K562 (cell line): ENCODE measurements around the gene BLTP2. TPM values are rescaled to one million over a fixed set of nuclear protein-coding genes. Genes with fewer than 3 reads are reported as not detected.

Experiments used
- BRD4 ChIP-seq: fragments of 200-600 bp; sonication (generic); IDR thresholded peaks from 2 replicates; pipeline ENCODE4 v1.6.1; 2017; ENCODE audit warnings: inconsistent platforms
- CCNT2 ChIP-seq: IDR thresholded peaks from 2 replicates; pipeline ENCODE4 v1.6.1; 2011; ENCODE audit warnings: borderline replicate concordance, low read depth, mild to moderate bottlenecking, moderate library complexity, mixed read lengths, low read length; ENCODE audit not compliant: insufficient read length; ENCODE audit errors: extremely low read depth
- CREB1 ChIP-seq, 2 experiments: sonication (generic) in 1 of 2; formaldehyde crosslinking in 1 of 2; IDR thresholded peaks; 2 replicates each; pipeline versions ENCODE4 v1.6.1 to v1.8.0; 2012 to 2022; ENCODE audit warnings: inconsistent platforms in 1 of 2, mild to moderate bottlenecking in 1 of 2, missing genetic modification reagents in 1 of 2, moderate library complexity in 1 of 2
- CREBBP ChIP-seq: IDR thresholded peaks from one replicate; pipeline ENCODE4 v1.6.1; 2012; ENCODE audit warnings: low read depth, mild to moderate bottlenecking, control low read depth, inconsistent platforms, low read length
- DMBX1 ChIP-seq: fragments of 250-450 bp; sonication (Bioruptor Pico); IDR thresholded peaks from 2 replicates; pipeline ENCODE4 v1.8.0; 2022; ENCODE audit warnings: inconsistent platforms, mild to moderate bottlenecking, moderate library complexity, borderline replicate concordance
- FOXA3 ChIP-seq, 2 experiments: fragments of 450-650 bp in 1 of 2; sonication (generic) in 1 of 2; formaldehyde crosslinking; IDR thresholded peaks in 1 of 2; conservative IDR thresholded peaks in 1 of 2; 2 replicates each; pipeline versions ENCODE4 v1.4.0 to v1.8.0; 2020 to 2022; ENCODE audit warnings: mild to moderate bottlenecking in 2 of 2, missing genetic modification reagents in 1 of 2
- MEIS2 ChIP-seq: fragments of 450-650 bp; IDR thresholded peaks from 2 replicates; pipeline ENCODE4 v1.6.1; 2014; ENCODE audit warnings: mild to moderate bottlenecking; ENCODE audit not compliant: partially characterized antibody
- RAD21 ChIP-seq, 2 experiments: fragments of 250-450 bp in 1 of 2; fragments of 450-650 bp in 1 of 2; sonication (Bioruptor Pico) in 1 of 2; formaldehyde crosslinking in 1 of 2; IDR thresholded peaks in 1 of 2; conservative IDR thresholded peaks in 1 of 2; 2 replicates each; pipeline versions ENCODE4 v1.4.0 to v1.8.0; 2020 to 2022; ENCODE audit warnings: mild to moderate bottlenecking in 2 of 2, moderate library complexity in 1 of 2
- SMAD3 ChIP-seq: fragments of 450-650 bp; formaldehyde crosslinking; conservative IDR thresholded peaks from 2 replicates; pipeline ENCODE4 v1.4.0; 2020; ENCODE audit warnings: mild to moderate bottlenecking
- SMARCA4 ChIP-seq: fragments of 450-650 bp; IDR thresholded peaks from 2 replicates; pipeline ENCODE4 v1.6.1; 2016
- SPI1 ChIP-seq: IDR thresholded peaks from 2 replicates; pipeline ENCODE4 v1.6.1; 2011; ENCODE audit warnings: low read depth, low read length, control low read depth, borderline replicate concordance
- TRIM28 ChIP-seq: fragments of 450-650 bp; IDR thresholded peaks from 2 replicates; pipeline ENCODE4 v1.6.1; 2017
- XRCC5 ChIP-seq: fragments of 200-400 bp; formaldehyde crosslinking; IDR thresholded peaks from 2 replicates; pipeline ENCODE4 v1.6.1; 2017; ENCODE audit warnings: low read depth, mild to moderate bottlenecking, low read length
- ZBTB34 ChIP-seq: fragments of 250-450 bp; sonication (Bioruptor Pico); IDR thresholded peaks from 2 replicates; pipeline ENCODE4 v1.8.0; 2021; ENCODE audit warnings: mild to moderate bottlenecking, moderate library complexity
- ZNF444 ChIP-seq: fragments of 250-450 bp; sonication (Bioruptor Pico); IDR thresholded peaks from 2 replicates; pipeline ENCODE4 v1.4.0; 2020; ENCODE audit warnings: mild to moderate bottlenecking, moderate library complexity
- ZNF717 ChIP-seq: fragments of 250-450 bp; sonication (Bioruptor Pico); IDR thresholded peaks from 2 replicates; pipeline ENCODE4 v1.5.0; 2021
- polyA plus RNA-seq, 8 experiments: library from polyadenylated mRNA; depleted of rRNA in 4 of 8; stranded (reverse) in 5 of 8; unstranded in 3 of 8; fragments of >200 nt; fragmentation: Nextera tagmentation in 2 of 8; fragmentation: Illumina TruSeq in 1 of 8; extraction: Ambion mirVana in 2 of 8; extraction: Trizol in 1 of 8; gene quantifications; 2 replicates each; pipeline versions ENCODE4 v1.2.1 to v1.2.3, GENCODE V29; 2011 to 2014; ENCODE audit warnings: inconsistent platforms in 1 of 8, missing spikeins in 1 of 8
- total RNA-seq, 7 experiments: library from RNA; depleted of rRNA in 6 of 7; stranded (reverse); fragments of >200 nt in 6 of 7; fragmentation: Illumina TruSeq in 2 of 7; extraction: Trizol in 2 of 7; gene quantifications; 2 replicates each; pipeline versions ENCODE4 v1.2.1 to v1.2.3, GENCODE V29; 2011 to 2021; ENCODE audit warnings: low replicate concordance in 1 of 7
- TF ChIP-seq, protein P1 (sequence below), 3 experiments: fragments of 200-800 bp in 1 of 3; fragments of 250-450 bp in 1 of 3; fragments of 450-650 bp in 1 of 3; sonication (Bioruptor Pico) in 1 of 3; sonication (Bioruptor generic) in 1 of 3; formaldehyde crosslinking in 1 of 3; IDR thresholded peaks; 2 replicates each; pipeline versions ENCODE4 v1.6.1 to v1.8.0; 2016 to 2022; ENCODE audit warnings: mild to moderate bottlenecking in 2 of 3, missing genetic modification characterization in 2 of 3, missing compliant biosample characterization in 1 of 3, moderate library complexity in 1 of 3
- TF ChIP-seq, protein P2 (sequence below): IDR thresholded peaks from 2 replicates; pipeline ENCODE4 v1.6.1; 2014; ENCODE audit warnings: antibody characterized with exemption

The BLTP2 gene
- total and polyA plus RNA-seq, 9 of the 15 experiments (the other 6 are each of a cell fraction or from before 2014, with no cell fraction given) = 14.7 to 174 (median 103) TPM

GRCh38 chr17:28661635-28662526 lies 16.9 kb upstream of the BLTP2 start, which contains the start of the genes SDF2 and SUPT6H (continued):
- TF ChIP-seq ZBTB34 (CRISPR knock-in tag) = no peak
- 0 out of 4 replicates have a peak, but pooled peaks of 1 of the 2 experiments have one; percentile 31 for TF ChIP-seq FOXA3 (CRISPR knock-in tag; conservative IDR thresholded peaks at IDR 0.05 in 1 of 2, IDR thresholded peaks at IDR 0.05 in 1 of 2)
- TF ChIP-seq, protein P1, sequence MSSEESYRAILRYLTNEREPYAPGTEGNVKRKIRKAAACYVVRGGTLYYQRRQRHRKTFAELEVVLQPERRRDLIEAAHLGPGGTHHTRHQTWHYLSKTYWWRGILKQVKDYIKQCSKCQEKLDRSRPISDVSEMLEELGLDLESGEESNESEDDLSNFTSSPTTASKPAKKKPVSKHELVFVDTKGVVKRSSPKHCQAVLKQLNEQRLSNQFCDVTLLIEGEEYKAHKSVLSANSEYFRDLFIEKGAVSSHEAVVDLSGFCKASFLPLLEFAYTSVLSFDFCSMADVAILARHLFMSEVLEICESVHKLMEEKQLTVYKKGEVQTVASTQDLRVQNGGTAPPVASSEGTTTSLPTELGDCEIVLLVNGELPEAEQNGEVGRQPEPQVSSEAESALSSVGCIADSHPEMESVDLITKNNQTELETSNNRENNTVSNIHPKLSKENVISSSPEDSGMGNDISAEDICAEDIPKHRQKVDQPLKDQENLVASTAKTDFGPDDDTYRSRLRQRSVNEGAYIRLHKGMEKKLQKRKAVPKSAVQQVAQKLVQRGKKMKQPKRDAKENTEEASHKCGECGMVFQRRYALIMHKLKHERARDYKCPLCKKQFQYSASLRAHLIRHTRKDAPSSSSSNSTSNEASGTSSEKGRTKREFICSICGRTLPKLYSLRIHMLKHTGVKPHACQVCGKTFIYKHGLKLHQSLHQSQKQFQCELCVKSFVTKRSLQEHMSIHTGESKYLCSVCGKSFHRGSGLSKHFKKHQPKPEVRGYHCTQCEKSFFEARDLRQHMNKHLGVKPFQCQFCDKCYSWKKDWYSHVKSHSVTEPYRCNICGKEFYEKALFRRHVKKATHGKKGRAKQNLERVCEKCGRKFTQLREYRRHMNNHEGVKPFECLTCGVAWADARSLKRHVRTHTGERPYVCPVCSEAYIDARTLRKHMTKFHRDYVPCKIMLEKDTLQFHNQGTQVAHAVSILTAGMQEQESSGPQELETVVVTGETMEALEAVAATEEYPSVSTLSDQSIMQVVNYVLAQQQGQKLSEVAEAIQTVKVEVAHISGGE (CRISPR knock-in tag; IDR thresholded peaks at IDR 0.05) = peak in 2 of 3 experiments; percentile 35 to 88; a peak in 2 of 6 replicates
- TF ChIP-seq CCNT2 = peak; percentile 43
- no peak for TF ChIP-seq ZNF444
- TF ChIP-seq BRD4 = peak; percentile 57; the same call in 1 of the 2 replicates
- TF ChIP-seq SMAD3 (CRISPR knock-in tag) = no peak
- no peak for TF ChIP-seq RAD21 (CRISPR knock-in tag; conservative IDR thresholded peaks at IDR 0.05 in 1 of 2, IDR thresholded peaks at IDR 0.05 in 1 of 2)
- TF ChIP-seq SMARCA4 = peak; percentile 43; the same call in 1 of the 2 replicates
- TF ChIP-seq, protein P2, sequence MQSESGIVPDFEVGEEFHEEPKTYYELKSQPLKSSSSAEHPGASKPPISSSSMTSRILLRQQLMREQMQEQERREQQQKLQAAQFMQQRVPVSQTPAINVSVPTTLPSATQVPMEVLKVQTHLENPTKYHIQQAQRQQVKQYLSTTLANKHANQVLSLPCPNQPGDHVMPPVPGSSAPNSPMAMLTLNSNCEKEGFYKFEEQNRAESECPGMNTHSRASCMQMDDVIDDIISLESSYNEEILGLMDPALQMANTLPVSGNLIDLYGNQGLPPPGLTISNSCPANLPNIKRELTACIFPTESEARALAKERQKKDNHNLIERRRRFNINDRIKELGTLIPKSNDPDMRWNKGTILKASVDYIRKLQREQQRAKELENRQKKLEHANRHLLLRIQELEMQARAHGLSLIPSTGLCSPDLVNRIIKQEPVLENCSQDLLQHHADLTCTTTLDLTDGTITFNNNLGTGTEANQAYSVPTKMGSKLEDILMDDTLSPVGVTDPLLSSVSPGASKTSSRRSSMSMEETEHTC = 0 out of 2 replicates have a peak, but pooled peaks have one; percentile 21
- TF ChIP-seq MEIS2 = peak; percentile 46
- peak; percentile 77 for TF ChIP-seq SPI1
- peak; percentile 91 for TF ChIP-seq CREB1 (IDR thresholded peaks at IDR 0.05)
- peak; percentile 95 for TF ChIP-seq CREB1 (CRISPR knock-in tag; IDR thresholded peaks at IDR 0.05)
- TF ChIP-seq TRIM28 = peak; percentile 21; the same call in 1 of the 2 replicates
- no peak for TF ChIP-seq DMBX1 (CRISPR knock-in tag)
- TF ChIP-seq XRCC5 = peak; percentile 84; the same call in 1 of the 2 replicates
- TF ChIP-seq CREBBP = no peak
- TF ChIP-seq ZNF717 (CRISPR knock-in tag) = no peak
